Measurements from ENCODE around the gene SGPP2.

SGPP2 gene

GRCh38 chr2:222594679-222595078 is 170.3 kb downstream of the SGPP2 start:
- H3K9me3 ChIP-seq (ENCODE audit: control extremely low read depth in 1 of 5, control insufficient read depth in 4 of 5, insufficient read depth in 2 of 5, low read depth in 1 of 5, low read length in 4 of 5) = no peaks in the 10 kb centered on the region
- H3K4me1 ChIP-seq (ENCODE audit: control extremely low read depth in 1 of 4, control insufficient read depth in 4 of 4, insufficient read depth in 4 of 4, low read length in 3 of 4) = peaks cover 0 to 2% (median 0%) of the 10 kb centered on the region in 4 experiments
- no peaks in the 10 kb centered on the region for H3K27me3 ChIP-seq (replicated peaks in 2 of 5; ENCODE audit: control insufficient read depth in 4 of 5, insufficient read depth in 5 of 5, low read length in 4 of 5)
- no CpG with 5 or more reads among the region's 1 CpG for WGBS (ENCODE audit: insufficient coverage)
- no peak overlapping the region for H3K4me3 ChIP-seq (ENCODE audit: control insufficient read depth in 1 of 7, extremely low read depth in 1 of 7, insufficient read depth in 4 of 7, low read depth in 2 of 7, low read length in 6 of 7)
- ChIA-PET POLR2A (no interaction called here), CTCF (interaction anchor here (1.5 kb wide), 1 partner anchor 12 kb away, joined by 4 read pairs; no protein-coding TSS in a partner anchor)
- no peak for DNase-seq
- no peak overlapping the region for H3K27ac ChIP-seq (ENCODE audit: insufficient read depth in 1 of 2, low read depth in 1 of 2, low read length in 2 of 2, poor library complexity in 1 of 2, severe bottlenecking in 2 of 2)
- peaks cover 18 to 63% (median 33%) of the 10 kb centered on the region in 4 experiments for H3K36me3 ChIP-seq (ENCODE audit: control insufficient read depth in 4 of 4, insufficient read depth in 4 of 4, low read length in 3 of 4)

- no CpG with 5 or more reads among the region's 2 CpGs for WGBS (ENCODE audit: insufficient coverage)
- no peak for DNase-seq
These were observed 171.2 kb downstream of the SGPP2 start for GRCh38 chr2:222595581-222595980.

GRCh38 chr2:222598611-222599010 is 174.3 kb downstream of the SGPP2 start:
- POLR2A ChIA-PET = no interaction called here
- CTCF ChIA-PET = interaction anchor here (2.0 kb wide), 1 partner anchor 13 kb away, joined by 5 read pairs; no protein-coding TSS in a partner anchor
- no peak for DNase-seq

More at GRCh38 chr2:222595581-222595980, 171.2 kb downstream of the SGPP2 start:
- ChIA-PET POLR2A (no interaction called here), CTCF (interaction anchor here (0.7 to 2.0 kb wide), 3 partner anchors 10 to 19 kb away, joined by 4 to 5 read pairs (median 4); no protein-coding TSS in a partner anchor)
- Histone ChIP-seq H3K36me3 (ENCODE audit: control insufficient read depth in 4 of 4, insufficient read depth in 4 of 4, low read length in 3 of 4) (peaks cover 21 to 67% (median 34%) of the 10 kb centered on the region in 4 experiments), H3K4me3 (ENCODE audit: control insufficient read depth in 1 of 7, extremely low read depth in 1 of 7, insufficient read depth in 4 of 7, low read depth in 2 of 7, low read length in 6 of 7) (no peak overlapping the region), H3K27me3 (replicated peaks in 2 of 5; ENCODE audit: control insufficient read depth in 4 of 5, insufficient read depth in 5 of 5, low read length in 4 of 5) (no peaks in the 10 kb centered on the region), H3K27ac (ENCODE audit: insufficient read depth in 1 of 2, low read depth in 1 of 2, low read length in 2 of 2, poor library complexity in 1 of 2, severe bottlenecking in 2 of 2) (no peak overlapping the region), H3K4me1 (ENCODE audit: control extremely low read depth in 1 of 4, control insufficient read depth in 4 of 4, insufficient read depth in 4 of 4, low read length in 3 of 4) (peaks cover 0 to 2% (median 0%) of the 10 kb centered on the region in 4 experiments), H3K9me3 (ENCODE audit: control extremely low read depth in 1 of 5, control insufficient read depth in 4 of 5, insufficient read depth in 2 of 5, low read depth in 1 of 5, low read length in 4 of 5) (no peaks in the 10 kb centered on the region)

GRCh38 chr2:222603501-222603900 is 179.2 kb downstream of the SGPP2 start:
- Histone ChIP-seq H3K4me1 (ENCODE audit: control extremely low read depth in 1 of 4, control insufficient read depth in 4 of 4, insufficient read depth in 4 of 4, low read length in 3 of 4) (no peaks in the 10 kb centered on the region), H3K27ac (ENCODE audit: insufficient read depth in 1 of 2, low read depth in 1 of 2, low read length in 2 of 2, poor library complexity in 1 of 2, severe bottlenecking in 2 of 2) (no peak overlapping the region), H3K9me3 (ENCODE audit: control extremely low read depth in 1 of 5, control insufficient read depth in 4 of 5, insufficient read depth in 2 of 5, low read depth in 1 of 5, low read length in 4 of 5) (no peaks in the 10 kb centered on the region), H3K27me3 (replicated peaks in 2 of 5; ENCODE audit: control insufficient read depth in 4 of 5, insufficient read depth in 5 of 5, low read length in 4 of 5) (no peaks in the 10 kb centered on the region), H3K4me3 (ENCODE audit: control insufficient read depth in 1 of 7, extremely low read depth in 1 of 7, insufficient read depth in 4 of 7, low read depth in 2 of 7, low read length in 6 of 7) (no peak overlapping the region), H3K36me3 (ENCODE audit: control insufficient read depth in 4 of 4, insufficient read depth in 4 of 4, low read length in 3 of 4) (peaks cover 10 to 35% (median 18%) of the 10 kb centered on the region in 4 experiments)
- ChIA-PET POLR2A (no interaction called here), CTCF (interaction anchor here (0.7 to 1.2 kb wide), 3 partner anchors 9 to 286 kb away, joined by 3 to 4 read pairs (median 4); no protein-coding TSS in a partner anchor)
- no peak for DNase-seq
- no CpG with 5 or more reads among the region's 2 CpGs for WGBS (ENCODE audit: insufficient coverage)

More at GRCh38 chr2:222598611-222599010, 174.3 kb downstream of the SGPP2 start:
- H3K36me3 ChIP-seq (ENCODE audit: control insufficient read depth in 4 of 4, insufficient read depth in 4 of 4, low read length in 3 of 4) = peaks cover 15 to 52% (median 29%) of the 10 kb centered on the region in 4 experiments
- no peak overlapping the region for H3K27ac ChIP-seq (ENCODE audit: insufficient read depth in 1 of 2, low read depth in 1 of 2, low read length in 2 of 2, poor library complexity in 1 of 2, severe bottlenecking in 2 of 2)
- H3K4me3 ChIP-seq (ENCODE audit: control insufficient read depth in 1 of 7, extremely low read depth in 1 of 7, insufficient read depth in 4 of 7, low read depth in 2 of 7, low read length in 6 of 7) = no peak overlapping the region
- 100% methylated on average over 1 of the region's 4 CpGs for WGBS (ENCODE audit: insufficient coverage)
- no peaks in the 10 kb centered on the region for H3K27me3 ChIP-seq (replicated peaks in 2 of 5; ENCODE audit: control insufficient read depth in 4 of 5, insufficient read depth in 5 of 5, low read length in 4 of 5)
- no peaks in the 10 kb centered on the region for H3K9me3 ChIP-seq (ENCODE audit: control extremely low read depth in 1 of 5, control insufficient read depth in 4 of 5, insufficient read depth in 2 of 5, low read depth in 1 of 5, low read length in 4 of 5)
- no peaks in the 10 kb centered on the region for H3K4me1 ChIP-seq (ENCODE audit: control extremely low read depth in 1 of 4, control insufficient read depth in 4 of 4, insufficient read depth in 4 of 4, low read length in 3 of 4)

- no peaks in the 10 kb centered on the region for H3K9me3 ChIP-seq (ENCODE audit: control extremely low read depth in 1 of 5, control insufficient read depth in 4 of 5, insufficient read depth in 2 of 5, low read depth in 1 of 5, low read length in 4 of 5)
- POLR2A ChIA-PET = no interaction called here
- 100% methylated on average over 1 of the region's 5 CpGs for WGBS (ENCODE audit: insufficient coverage)
- H3K4me3 ChIP-seq (ENCODE audit: control insufficient read depth in 1 of 7, extremely low read depth in 1 of 7, insufficient read depth in 4 of 7, low read depth in 2 of 7, low read length in 6 of 7) = no peak overlapping the region
- no peak overlapping the region for H3K27ac ChIP-seq (ENCODE audit: insufficient read depth in 1 of 2, low read depth in 1 of 2, low read length in 2 of 2, poor library complexity in 1 of 2, severe bottlenecking in 2 of 2)
- no peaks in the 10 kb centered on the region for H3K27me3 ChIP-seq (replicated peaks in 2 of 5; ENCODE audit: control insufficient read depth in 4 of 5, insufficient read depth in 5 of 5, low read length in 4 of 5)
- peaks cover 4 to 30% (median 12%) of the 10 kb centered on the region in 4 experiments for H3K36me3 ChIP-seq (ENCODE audit: control insufficient read depth in 4 of 4, insufficient read depth in 4 of 4, low read length in 3 of 4)
- CTCF ChIA-PET = interaction anchor here (0.6 to 3.4 kb wide), 5 partner anchors 8 to 287 kb away, joined by 3 to 12 read pairs (median 3); partner anchors contain the start of gene ACSL3
- no peak for DNase-seq
- no peaks in the 10 kb centered on the region for H3K4me1 ChIP-seq (ENCODE audit: control extremely low read depth in 1 of 4, control insufficient read depth in 4 of 4, insufficient read depth in 4 of 4, low read length in 3 of 4)
These were observed 180.6 kb downstream of the SGPP2 start for GRCh38 chr2:222604749-222605515.

- peaks cover 8 to 29% (median 14%) of the 10 kb centered on the region in 4 experiments for H3K36me3 ChIP-seq (ENCODE audit: control insufficient read depth in 4 of 4, insufficient read depth in 4 of 4, low read length in 3 of 4)
- no peak overlapping the region for H3K27ac ChIP-seq (ENCODE audit: insufficient read depth in 1 of 2, low read depth in 1 of 2, low read length in 2 of 2, poor library complexity in 1 of 2, severe bottlenecking in 2 of 2)
- no peak overlapping the region for H3K4me3 ChIP-seq (ENCODE audit: control insufficient read depth in 1 of 7, extremely low read depth in 1 of 7, insufficient read depth in 4 of 7, low read depth in 2 of 7, low read length in 6 of 7)
- CTCF ChIA-PET = interaction anchor here (1.4 to 3.4 kb wide), 2 partner anchors 10 to 288 kb away, joined by 5 to 12 read pairs; no protein-coding TSS in a partner anchor
- no CpG with 5 or more reads among the region's 3 CpGs for WGBS (ENCODE audit: insufficient coverage)
- DNase-seq = no peak
- no peaks in the 10 kb centered on the region for H3K27me3 ChIP-seq (replicated peaks in 2 of 5; ENCODE audit: control insufficient read depth in 4 of 5, insufficient read depth in 5 of 5, low read length in 4 of 5)
- no peaks in the 10 kb centered on the region for H3K9me3 ChIP-seq (ENCODE audit: control extremely low read depth in 1 of 5, control insufficient read depth in 4 of 5, insufficient read depth in 2 of 5, low read depth in 1 of 5, low read length in 4 of 5)
- H3K4me1 ChIP-seq (ENCODE audit: control extremely low read depth in 1 of 4, control insufficient read depth in 4 of 4, insufficient read depth in 4 of 4, low read length in 3 of 4) = no peaks in the 10 kb centered on the region
- POLR2A ChIA-PET = no interaction called here
These were observed 182.0 kb downstream of the SGPP2 start for GRCh38 chr2:222606306-222606705.

- peaks cover 13 to 42% (median 23%) of the 10 kb centered on the region in 4 experiments for H3K36me3 ChIP-seq (ENCODE audit: control insufficient read depth in 4 of 4, insufficient read depth in 4 of 4, low read length in 3 of 4)
- H3K4me1 ChIP-seq (ENCODE audit: control extremely low read depth in 1 of 4, control insufficient read depth in 4 of 4, insufficient read depth in 4 of 4, low read length in 3 of 4) = no peaks in the 10 kb centered on the region
- CTCF ChIA-PET = interaction anchor here (0.6 kb wide), 1 partner anchor 554 kb away, joined by 3 read pairs; no protein-coding TSS in a partner anchor
- DNase-seq = no peak
- no peak overlapping the region for H3K4me3 ChIP-seq (ENCODE audit: control insufficient read depth in 1 of 7, extremely low read depth in 1 of 7, insufficient read depth in 4 of 7, low read depth in 2 of 7, low read length in 6 of 7)
- no peaks in the 10 kb centered on the region for H3K27me3 ChIP-seq (replicated peaks in 2 of 5; ENCODE audit: control insufficient read depth in 4 of 5, insufficient read depth in 5 of 5, low read length in 4 of 5)
- 100% methylated on average over 1 of the region's 4 CpGs for WGBS (ENCODE audit: insufficient coverage)
- POLR2A ChIA-PET = no interaction called here
- H3K27ac ChIP-seq (ENCODE audit: insufficient read depth in 1 of 2, low read depth in 1 of 2, low read length in 2 of 2, poor library complexity in 1 of 2, severe bottlenecking in 2 of 2) = no peak overlapping the region
- H3K9me3 ChIP-seq (ENCODE audit: control extremely low read depth in 1 of 5, control insufficient read depth in 4 of 5, insufficient read depth in 2 of 5, low read depth in 1 of 5, low read length in 4 of 5) = no peaks in the 10 kb centered on the region
These were observed 183.7 kb downstream of the SGPP2 start for GRCh38 chr2:222608081-222608480.
